ENCODE results near the gene ZNF777.
"Not testable (repeated sequence)": the region's sequence is repeated elsewhere in the genome, so short reads cannot be mapped to it uniquely, and the experiment has no call there.

The ZNF777 gene

GRCh38 chr7:149448961-149449360 lies 11.9 kb downstream of the ZNF777 start:
- DNase-seq = no peak

GRCh38 chr7:149446026-149446425 lies 14.8 kb downstream of the ZNF777 start:
- not testable (repeated sequence) for DNase-seq

GRCh38 chr7:149444287-149444686 lies 16.6 kb downstream of the ZNF777 start:
- DNase-seq = no peak

DNA sequence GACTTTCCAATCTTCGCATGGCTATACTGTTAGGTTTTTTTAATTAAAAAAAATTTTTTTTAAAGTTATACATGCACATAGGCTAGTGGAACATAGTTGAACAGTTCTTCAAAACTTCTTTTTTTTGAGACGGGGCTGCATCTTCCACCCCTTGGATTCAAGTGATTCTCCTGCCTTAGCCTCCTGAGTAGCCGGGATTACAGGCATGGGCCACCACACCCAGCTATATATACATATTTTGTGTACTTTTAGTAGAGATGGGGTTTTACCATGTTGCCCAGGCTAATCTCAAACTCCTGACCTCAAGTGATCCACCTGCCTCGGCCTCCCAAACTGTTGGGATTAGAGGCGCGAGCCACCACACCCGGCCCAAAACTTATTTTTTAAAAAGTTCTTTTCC lies 17.3 kb downstream of the ZNF777 start:
- no peak for DNase-seq

DNA sequence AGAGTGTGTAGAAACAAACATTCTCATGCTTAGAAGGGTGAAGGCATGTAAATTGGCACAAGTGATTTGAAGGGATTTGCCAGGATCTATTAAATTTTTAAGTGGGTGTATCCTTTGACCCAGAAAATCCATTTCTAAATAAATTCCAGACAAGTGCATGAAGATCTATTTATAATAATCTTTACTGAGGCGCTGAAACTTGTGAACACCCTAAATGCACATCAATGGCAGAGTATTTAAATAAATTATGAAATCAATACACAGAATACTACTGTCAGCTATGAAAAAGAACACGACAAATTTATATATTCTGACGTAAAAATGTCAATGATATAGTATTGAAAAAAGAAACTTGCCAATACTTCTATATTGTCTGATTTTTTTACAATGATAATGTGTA lies 17.9 kb downstream of the ZNF777 start:
- DNase-seq = no peak

GRCh38 chr7:149440222-149440621 lies 20.6 kb downstream of the ZNF777 start:
- no peak for DNase-seq

DNA sequence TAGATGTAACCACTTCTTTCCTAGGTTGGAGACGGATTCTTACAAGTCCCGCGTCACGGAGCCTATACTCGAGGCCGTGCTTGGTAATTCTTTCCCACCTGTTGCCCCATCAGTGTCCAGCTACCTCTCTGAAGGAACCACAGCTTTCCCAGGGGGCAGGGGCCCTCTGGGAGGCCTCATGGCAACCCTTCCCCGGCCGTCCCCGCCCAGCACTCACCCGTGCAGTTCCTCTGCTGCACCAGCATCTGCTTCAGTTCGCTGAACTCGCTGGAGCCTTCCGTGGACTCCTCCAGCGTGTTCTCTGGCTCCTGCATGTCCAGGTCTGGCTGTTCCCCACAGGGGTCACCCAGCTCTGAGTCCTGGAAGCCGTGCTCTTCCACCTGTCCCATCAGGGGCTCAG lies 24.5 kb downstream of the ZNF777 start:
- no peak for DNase-seq

- no peak for DNase-seq
Measured at GRCh38 chr7:149433124-149433523, 27.7 kb downstream of the ZNF777 start.

- no peak for DNase-seq
Measured at GRCh38 chr7:149432121-149432691, 28.7 kb downstream of the ZNF777 start.

GRCh38 chr7:149431486-149432120 lies 29.3 kb downstream of the ZNF777 start:
- no peak for DNase-seq

GRCh38 chr7:149430192-149430591 lies 30.7 kb downstream of the ZNF777 start:
- no peak for DNase-seq

DNA sequence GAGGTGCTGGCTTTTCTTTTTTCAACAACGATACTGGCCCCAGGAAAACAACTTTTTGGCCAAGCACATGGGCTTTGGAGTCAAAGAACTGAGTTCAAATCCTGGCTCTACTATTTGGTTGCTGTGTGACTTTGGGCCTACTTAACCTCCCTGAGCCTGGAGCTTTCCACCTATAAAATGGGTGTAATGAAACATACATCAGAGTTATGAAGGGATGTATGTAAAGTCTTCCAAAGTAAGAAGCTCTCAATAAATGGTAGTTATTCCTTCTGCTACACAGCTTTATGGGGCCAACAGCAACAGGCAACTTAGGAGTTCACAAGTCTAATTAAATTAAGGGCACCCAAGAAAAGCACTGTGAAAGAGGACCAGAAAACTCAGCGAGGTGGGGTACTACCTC lies 33.0 kb downstream of the ZNF777 start:
- no peak for DNase-seq

GRCh38 chr7:149427096-149427680 lies 33.7 kb downstream of the ZNF777 start:
- no peak for DNase-seq

GRCh38 chr7:149423449-149424110 lies 37.3 kb downstream of the ZNF777 start:
- DNase-seq = peak; percentile 50

GRCh38 chr7:149422914-149423301 lies 38.0 kb downstream of the ZNF777 start:
- DNase-seq = no peak

DNA sequence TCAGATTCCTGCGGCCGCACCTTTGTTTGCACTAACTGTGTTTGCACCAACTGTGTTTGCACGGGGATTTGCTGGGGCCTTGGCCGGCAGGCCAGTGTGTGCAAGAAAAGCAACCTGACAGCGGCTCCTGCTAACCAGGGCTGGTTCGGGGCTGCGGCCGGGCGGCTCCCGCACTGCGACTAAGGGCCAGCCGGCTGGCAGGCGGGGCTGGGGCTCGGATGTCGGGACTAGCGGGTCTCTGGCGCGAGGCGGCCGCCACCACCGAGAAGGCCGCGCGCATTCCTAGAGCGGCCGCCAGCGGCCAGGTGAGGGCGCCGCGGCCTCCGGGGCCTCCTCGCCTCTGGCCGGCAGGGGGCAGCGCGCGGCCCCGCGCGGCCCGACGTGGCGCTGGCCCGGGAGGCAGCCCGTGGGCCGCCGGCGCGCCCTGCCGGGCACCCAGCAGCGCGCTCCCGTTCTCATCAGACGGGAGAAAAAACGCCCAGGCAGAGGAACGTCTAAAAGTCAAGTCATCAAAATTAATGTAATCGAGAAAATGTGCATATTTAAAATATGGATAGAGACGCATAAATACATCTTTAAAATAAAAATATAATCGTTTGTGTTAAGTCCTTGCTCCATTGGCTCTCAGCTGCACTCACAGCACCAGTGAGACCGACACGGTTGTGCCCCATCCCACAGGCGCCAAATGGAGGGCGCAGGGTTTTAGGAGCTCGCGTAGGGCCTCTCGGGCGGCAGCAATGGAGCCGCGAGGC lies 38.5 kb downstream of the ZNF777 start:
- DNase-seq = peak; percentile 24

DNA sequence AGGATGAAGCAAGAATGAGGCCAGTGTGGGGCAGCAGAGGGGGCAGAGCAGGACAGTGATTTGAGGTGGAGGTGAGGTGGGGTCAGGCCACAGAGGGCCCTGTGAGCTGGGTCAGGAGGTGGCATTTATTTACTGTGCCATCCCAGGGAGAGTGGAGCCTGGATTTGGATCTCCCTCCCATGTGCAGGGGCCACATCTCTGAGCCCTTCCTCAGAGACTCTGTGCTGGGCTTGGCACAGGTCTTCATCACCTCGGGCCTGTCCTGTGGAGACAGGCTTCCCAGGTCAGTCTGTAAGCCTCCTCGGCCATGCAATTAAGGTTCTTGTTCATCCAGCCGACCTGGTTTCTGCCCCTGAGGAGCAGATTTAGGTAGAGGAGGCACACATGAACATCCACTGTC lies 40.9 kb downstream of the ZNF777 start:
- no peak for DNase-seq

GRCh38 chr7:149415391-149416071 lies 45.3 kb downstream of the ZNF777 start:
- no peak for DNase-seq

DNA sequence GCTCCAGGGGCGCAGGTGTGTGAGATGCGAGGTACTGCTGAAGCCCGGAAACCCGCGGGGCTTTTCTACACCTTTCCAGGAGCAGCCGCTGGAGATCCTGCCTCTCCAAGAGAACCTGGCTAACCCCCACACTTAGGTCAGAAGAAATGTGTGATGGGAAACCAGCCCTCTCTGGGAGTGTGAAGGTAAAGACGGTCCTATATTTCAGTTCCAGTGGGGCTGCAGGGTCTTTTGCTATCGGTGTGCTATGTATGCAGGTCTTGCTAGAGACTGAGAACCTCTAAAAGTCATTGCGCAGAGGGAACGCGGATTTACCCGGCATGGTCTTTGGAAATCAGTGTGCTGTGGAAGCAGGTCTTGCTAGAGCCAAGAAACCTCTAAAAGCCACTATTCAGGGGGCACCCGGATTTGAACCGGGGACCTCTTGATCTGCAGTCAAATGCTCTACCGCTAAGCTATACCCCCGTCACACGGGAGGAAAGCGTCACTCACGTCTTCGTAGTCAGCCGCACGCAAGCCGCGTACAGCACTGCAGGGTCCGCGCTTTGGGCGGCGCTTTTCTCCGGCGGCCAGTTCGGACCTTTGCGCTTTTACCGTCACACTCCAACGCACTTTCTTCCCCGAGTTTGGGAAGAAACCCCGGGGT lies 46.0 kb downstream of the ZNF777 start:
- DNase-seq = no peak

DNA sequence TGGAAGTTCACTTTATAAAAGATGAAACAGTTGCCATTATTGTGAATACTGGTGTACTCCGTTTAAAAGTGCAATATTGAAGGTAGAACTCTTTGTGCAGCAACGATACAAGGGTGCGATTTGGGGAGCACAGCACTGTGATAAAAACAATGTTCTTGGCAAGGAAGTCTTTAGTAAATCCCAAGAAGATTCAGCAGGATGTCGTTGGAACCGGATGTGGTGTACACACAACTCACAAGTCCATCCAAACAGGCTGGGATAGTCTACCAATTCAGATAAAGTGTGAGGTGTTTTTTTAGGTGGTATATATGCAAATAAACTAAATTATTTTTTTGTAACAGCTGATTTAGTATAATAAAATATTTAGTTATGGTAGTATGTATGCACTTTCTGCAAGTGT lies 46.7 kb downstream of the ZNF777 start:
- no peak for DNase-seq

DNA sequence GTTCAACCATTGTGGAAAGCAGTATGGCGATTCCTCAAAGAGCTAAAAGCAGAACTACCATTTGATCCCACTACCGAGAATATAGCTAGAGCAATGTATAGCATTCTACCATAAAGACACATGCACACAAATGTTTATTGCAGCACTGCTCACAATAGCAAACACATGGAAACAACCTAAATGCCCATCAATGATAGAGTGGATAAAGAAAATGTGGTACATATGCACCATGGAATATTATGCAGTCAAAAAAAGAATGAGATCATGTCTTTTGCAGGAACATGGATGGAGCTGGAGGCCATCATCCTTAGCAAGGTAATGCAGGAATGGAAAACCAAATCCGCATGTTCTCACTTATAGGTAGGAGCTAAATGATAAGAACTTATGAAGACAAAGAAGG lies 47.8 kb downstream of the ZNF777 start:
- not testable (repeated sequence) for DNase-seq

DNA sequence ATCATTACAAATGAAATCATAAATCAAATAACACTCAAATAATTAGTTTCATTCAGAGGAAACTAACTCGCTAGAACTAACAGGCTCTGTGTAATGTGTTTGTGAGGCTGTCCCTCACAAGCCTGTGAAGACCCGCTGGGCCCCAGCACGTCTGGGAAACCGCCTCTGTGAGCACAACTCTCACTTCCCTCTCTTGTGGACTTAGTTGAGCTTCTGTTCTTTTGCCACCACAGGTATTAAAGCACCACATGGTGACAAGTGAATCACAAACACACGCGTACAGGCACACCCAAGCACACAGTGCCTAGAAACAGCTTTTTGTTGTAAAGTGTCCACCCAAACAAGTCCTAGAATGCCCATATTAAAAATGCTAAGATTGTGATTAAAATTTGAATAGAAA lies 51.0 kb downstream of the ZNF777 start:
- DNase-seq = no peak

All from NCI-H1417 treated with DMSO at 0.1 percent for 48 hours (cell line).